Neural cell (in vitro differentiated cells): ENCODE data around the gene PEX3. TPM values are rescaled to one million over a fixed set of nuclear protein-coding genes. Genes with fewer than 3 reads are reported as not detected.

Experiments used
- H2AFZ ChIP-seq: fragments of 200-600, 300-800 bp; sonication (generic), shearing (Covaris generic); 2 replicates; pipeline ENCODE4 v1.6.0; 2014; ENCODE audit warnings: low read depth, mild to moderate bottlenecking, antibody characterized with exemption, low read length, moderate library complexity
- H3F3A ChIP-seq: fragments of 200-600 bp; shearing (Covaris generic); 2 replicates; pipeline ENCODE4 v1.6.1; 2016; ENCODE audit warnings: mild to moderate bottlenecking, moderate library complexity, mixed read lengths, antibody characterized with exemption, low read length; ENCODE audit not compliant: insufficient read depth, poor library complexity, severe bottlenecking
- H3K27ac ChIP-seq: fragments of 200-600, 300-800 bp; sonication (generic), shearing (Covaris generic); 2 replicates; pipeline ENCODE4 v1.5.1; 2014; ENCODE audit warnings: mild to moderate bottlenecking, low read length, moderate library complexity
- H3K27me3 ChIP-seq: fragments of 300-800, 200-600 bp; sonication (generic), shearing (Covaris generic); 2 replicates; pipeline ENCODE4 v1.6.0; 2014; ENCODE audit warnings: mild to moderate bottlenecking, low read depth, low read length, moderate library complexity; ENCODE audit not compliant: insufficient read depth
- H3K36me3 ChIP-seq: fragments of 300-800, 200-600 bp; sonication (generic), shearing (Covaris generic); 2 replicates; pipeline ENCODE4 v1.5.1; 2014; ENCODE audit warnings: mild to moderate bottlenecking, antibody characterized with exemption, low read length, moderate library complexity; ENCODE audit not compliant: insufficient read depth
- H3K4me2 ChIP-seq: fragments of 300-800, 200-600 bp; sonication (generic), shearing (Covaris generic); 2 replicates; pipeline ENCODE4 v1.6.0; 2014; ENCODE audit warnings: mild to moderate bottlenecking, low read length
- H3K4me3 ChIP-seq: fragments of 300-800, 200-600 bp; sonication (generic), shearing (Covaris generic); 2 replicates; pipeline ENCODE4 v1.5.1; 2014; ENCODE audit warnings: mild to moderate bottlenecking, low read length, moderate library complexity
- H3K79me2 ChIP-seq: fragments of 200-600 bp; shearing (Covaris generic); replicated peaks from 2 replicates; pipeline ENCODE4 v1.6.0; 2014; ENCODE audit warnings: mild to moderate bottlenecking, low read length, moderate library complexity; ENCODE audit not compliant: insufficient read depth
- H3K9ac ChIP-seq: fragments of 300-800, 200-600 bp; sonication (generic), shearing (Covaris generic); 2 replicates; pipeline ENCODE4 v1.6.1; 2016; ENCODE audit warnings: mild to moderate bottlenecking, low read length, mixed read lengths
- H3K9me2 ChIP-seq: fragments of 200-600 bp; shearing (Covaris generic); 2 replicates; pipeline ENCODE4 v1.6.1; 2016; ENCODE audit warnings: mild to moderate bottlenecking, low read length, mixed read lengths; ENCODE audit not compliant: insufficient read depth
- H3K9me3 ChIP-seq: fragments of 200-600, 300-800 bp; sonication (generic), shearing (Covaris generic); 2 replicates; pipeline ENCODE4 v1.6.1; 2016; ENCODE audit warnings: mild to moderate bottlenecking, mixed run types, low read length, moderate library complexity, mixed read lengths
- H4K20me1 ChIP-seq: fragments of 200-600 bp; shearing (Covaris generic); 2 replicates; pipeline ENCODE4 v1.6.1; 2016; ENCODE audit warnings: mild to moderate bottlenecking, mixed run types; ENCODE audit not compliant: insufficient read depth
- CTCF ChIP-seq: fragments of 450-650 bp; IDR thresholded peaks from 2 replicates; pipeline ENCODE4 v1.5.1; 2014; ENCODE audit warnings: antibody characterized with exemption, mild to moderate bottlenecking, moderate library complexity; ENCODE audit not compliant: poor library complexity, severe bottlenecking
- EP300 ChIP-seq: fragments of 450-650 bp; conservative IDR thresholded peaks from 2 replicates; pipeline ENCODE4 v1.6.1; 2014; ENCODE audit warnings: antibody characterized with exemption, mild to moderate bottlenecking, moderate library complexity; ENCODE audit not compliant: poor library complexity, severe bottlenecking
- EZH2 ChIP-seq: fragments of 200-600, 300-800 bp; shearing (Covaris generic), sonication (generic); IDR thresholded peaks from 2 replicates; pipeline ENCODE4 v1.6.1; 2014; ENCODE audit warnings: antibody characterized with exemption, low read length, borderline replicate concordance, mild to moderate bottlenecking; ENCODE audit not compliant: insufficient read depth, poor library complexity, severe bottlenecking
- MXI1 ChIP-seq: fragments of 450-650 bp; conservative IDR thresholded peaks from 2 replicates; pipeline ENCODE4 v1.6.1; 2014; ENCODE audit warnings: antibody characterized with exemption, mild to moderate bottlenecking; ENCODE audit not compliant: poor library complexity, severe bottlenecking
- POLR2AphosphoS5 ChIP-seq: IDR thresholded peaks from 2 replicates; pipeline ENCODE4 v1.6.1; 2012
- RAD21 ChIP-seq: fragments of 450-650 bp; conservative IDR thresholded peaks from 2 replicates; pipeline ENCODE4 v1.6.1; 2014; ENCODE audit warnings: antibody characterized with exemption, mild to moderate bottlenecking, moderate library complexity
- REST ChIP-seq: IDR thresholded peaks from 2 replicates; pipeline ENCODE4 v1.6.1; 2012; ENCODE audit warnings: borderline replicate concordance
- SMC3 ChIP-seq: fragments of 450-650 bp; conservative IDR thresholded peaks from 2 replicates; pipeline ENCODE4 v1.6.1; 2014; ENCODE audit warnings: antibody characterized with exemption, mild to moderate bottlenecking, moderate library complexity; ENCODE audit not compliant: poor library complexity
- TAF1 ChIP-seq: IDR thresholded peaks from 2 replicates; pipeline ENCODE4 v1.6.1; 2012; ENCODE audit warnings: low read depth
- polyA plus RNA-seq: library from polyadenylated mRNA; depleted of rRNA; stranded (reverse); fragments of >200 nt; gene quantifications from 2 replicates; pipeline ENCODE4 v1.2.3, GENCODE V29; 2014

The PEX3 gene
- polyA plus RNA-seq, 1 donor from 2014 or later: 37.9 TPM

GRCh38 chr6:143539734-143540133 is 89.1 kb downstream of the PEX3 start:
- peaks cover 5% of the 10 kb centered on the region for H3F3A ChIP-seq
- no peaks in the 10 kb centered on the region for H3K79me2 ChIP-seq
- TF ChIP-seq SMC3 (no peak), RAD21 (no peak), MXI1 (no peak), POLR2AphosphoS5 (no peak), TAF1 (no peak), CTCF (no peak), EP300 (no peak), EZH2 (no peak), REST (no peak)
- no peak overlapping the region for H3K27ac ChIP-seq
- no peak overlapping the region for H3K9ac ChIP-seq
- H3K36me3 ChIP-seq: no peaks in the 10 kb centered on the region
- no peaks in the 10 kb centered on the region for H4K20me1 ChIP-seq
- H3K9me2 ChIP-seq: no peaks in the 10 kb centered on the region
- H3K9me3 ChIP-seq: no peaks in the 10 kb centered on the region
- no peak overlapping the region for H3K4me3 ChIP-seq
- H3K4me2 ChIP-seq: no peak overlapping the region
- no peak overlapping the region for H2AFZ ChIP-seq
- H3K27me3 ChIP-seq: peaks cover 17% of the 10 kb centered on the region

GRCh38 chr6:143540192-143540591 is 89.6 kb downstream of the PEX3 start:
- no peaks in the 10 kb centered on the region for H3K9me2 ChIP-seq
- H2AFZ ChIP-seq: no peak overlapping the region
- no peaks in the 10 kb centered on the region for H3K79me2 ChIP-seq
- H3K4me3 ChIP-seq: no peak overlapping the region
- peaks cover 17% of the 10 kb centered on the region for H3K27me3 ChIP-seq
- TF ChIP-seq MXI1: no peak
- TF ChIP-seq EP300: no peak
- TF ChIP-seq REST: no peak
- TF ChIP-seq POLR2AphosphoS5: no peak
- TF ChIP-seq SMC3: no peak
- TF ChIP-seq EZH2: no peak
- no peak for TF ChIP-seq RAD21
- TF ChIP-seq TAF1: no peak
- TF ChIP-seq CTCF: no peak
- no peaks in the 10 kb centered on the region for H3K36me3 ChIP-seq
- H3K9me3 ChIP-seq: no peaks in the 10 kb centered on the region
- no peak overlapping the region for H3K4me2 ChIP-seq
- H3K9ac ChIP-seq: no peak overlapping the region
- peaks cover 5% of the 10 kb centered on the region for H3F3A ChIP-seq
- no peak overlapping the region for H3K27ac ChIP-seq
- H4K20me1 ChIP-seq: no peaks in the 10 kb centered on the region
